GM21576 (cell line): ENCODE data around the gene ZNF536.
"Not testable (repeated sequence)": the region's sequence is repeated elsewhere in the genome, so short reads cannot be mapped to it uniquely, and the experiment has no call there.

Experiments used
- ATAC-seq: cut with Tn5 transposase; IDR thresholded peaks from one replicate; pipeline ENCODE4 v1.9.1; 2021; ENCODE audit warnings: mild to moderate bottlenecking, moderate library complexity; ENCODE audit not compliant: unreplicated experiment

ZNF536 gene

DNA sequence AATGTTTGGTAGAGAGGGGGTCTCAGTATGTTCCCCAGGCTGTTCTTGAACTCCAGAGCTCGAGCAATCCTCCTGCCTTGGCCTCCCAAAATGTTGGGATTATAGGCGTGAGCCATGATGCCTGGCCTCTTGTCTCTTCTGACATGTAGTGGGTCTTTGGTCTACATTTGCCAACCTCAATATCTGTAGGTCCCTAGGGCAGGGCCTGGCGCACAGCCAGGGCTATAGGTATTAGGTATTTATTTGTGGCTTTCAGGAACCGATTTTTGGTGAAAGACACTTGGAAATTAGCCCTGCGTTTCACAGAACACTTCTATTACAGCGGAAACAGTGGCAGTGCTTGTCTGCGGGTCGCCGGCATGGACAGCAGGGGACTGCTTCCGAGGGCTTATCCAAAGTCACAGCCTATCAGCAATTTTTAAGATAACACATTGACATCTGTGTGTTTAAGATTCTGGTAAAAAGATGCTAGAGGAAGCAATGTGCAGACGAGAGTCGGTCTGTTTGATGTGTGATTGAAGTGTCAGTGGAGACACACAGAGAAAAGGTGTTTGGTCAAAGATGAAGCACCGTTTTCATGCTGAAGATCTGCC is 14.5 kb downstream of the ZNF536 start:
- no peak for ATAC-seq

DNA sequence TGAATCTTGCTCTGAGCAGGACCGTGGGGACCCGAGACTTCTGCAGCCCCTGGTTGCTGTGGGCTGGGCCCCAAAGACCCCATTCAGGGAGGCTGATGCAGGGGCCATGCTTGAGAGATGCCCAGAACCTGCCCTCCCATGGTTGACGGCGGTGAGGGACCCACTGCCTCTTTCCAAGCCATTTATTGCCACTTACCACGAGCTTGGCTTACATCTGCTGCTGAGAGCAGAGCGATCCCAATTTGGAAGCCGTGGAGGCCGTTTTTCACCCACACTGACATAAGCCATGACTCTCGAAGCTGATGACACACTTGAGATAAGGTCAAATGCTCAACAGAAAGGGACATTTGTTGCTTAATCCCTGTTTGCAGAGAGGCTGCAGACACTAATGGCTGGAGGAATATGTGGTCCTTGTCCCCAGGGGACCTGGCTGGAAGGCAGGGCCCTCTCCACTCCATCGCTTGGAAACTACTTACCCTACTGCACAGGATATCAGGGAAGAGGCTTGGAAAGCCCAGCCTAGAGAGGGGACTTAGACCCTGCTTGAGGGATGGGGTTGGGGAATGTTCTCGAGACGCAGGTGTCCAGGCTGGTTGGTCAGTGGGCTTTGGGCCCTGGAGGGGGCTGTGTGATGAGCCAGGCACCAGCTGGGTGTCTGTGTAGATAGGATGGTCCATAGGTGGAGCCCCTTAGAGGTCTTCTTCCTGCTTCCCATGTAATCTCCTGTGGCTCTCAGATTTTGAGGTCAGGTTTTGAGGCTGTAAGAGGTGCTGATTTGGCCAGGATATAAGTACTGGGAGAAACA is 15.3 kb downstream of the ZNF536 start:
- ATAC-seq, result no peak

DNA sequence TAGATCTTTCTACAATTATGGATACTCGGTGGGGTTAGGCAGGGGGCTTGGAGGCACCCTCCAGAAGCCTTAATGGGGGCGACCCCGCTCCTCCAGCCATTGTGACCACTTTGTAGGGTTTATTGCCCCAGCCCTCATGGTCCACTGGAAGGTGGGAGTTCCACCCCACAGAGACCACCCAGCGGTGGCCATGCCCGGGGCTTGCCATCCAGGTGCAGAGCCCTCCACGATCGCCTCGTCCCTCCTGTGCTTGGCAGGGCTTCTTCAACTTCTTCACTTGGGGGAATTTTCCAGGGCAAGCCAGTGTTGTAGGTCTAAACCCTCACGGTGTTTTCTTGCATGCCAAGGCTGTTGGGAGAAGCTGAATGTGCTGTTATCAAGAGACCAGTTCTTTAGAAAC is 16.1 kb downstream of the ZNF536 start:
- no peak for ATAC-seq

DNA sequence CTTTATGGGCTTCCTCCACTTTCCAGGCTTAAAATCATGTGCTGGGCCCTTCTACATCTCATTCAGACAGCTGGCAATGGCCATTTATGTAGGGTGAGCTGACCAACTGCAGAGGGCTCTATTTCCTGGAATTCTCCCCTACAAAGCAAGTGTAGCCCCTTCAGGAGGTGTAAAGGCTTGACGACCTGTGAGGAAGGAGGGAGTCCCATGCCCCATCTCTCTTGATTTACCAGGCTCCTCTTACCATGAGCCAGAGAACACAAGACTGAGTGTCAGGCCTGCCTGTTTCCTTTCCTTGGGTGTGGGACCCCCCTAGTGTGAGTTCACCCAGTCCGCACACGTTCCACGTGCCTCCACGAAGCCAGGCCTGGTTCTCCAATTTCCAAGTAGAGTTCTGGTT is 16.6 kb downstream of the ZNF536 start:
- ATAC-seq, result no peak

DNA sequence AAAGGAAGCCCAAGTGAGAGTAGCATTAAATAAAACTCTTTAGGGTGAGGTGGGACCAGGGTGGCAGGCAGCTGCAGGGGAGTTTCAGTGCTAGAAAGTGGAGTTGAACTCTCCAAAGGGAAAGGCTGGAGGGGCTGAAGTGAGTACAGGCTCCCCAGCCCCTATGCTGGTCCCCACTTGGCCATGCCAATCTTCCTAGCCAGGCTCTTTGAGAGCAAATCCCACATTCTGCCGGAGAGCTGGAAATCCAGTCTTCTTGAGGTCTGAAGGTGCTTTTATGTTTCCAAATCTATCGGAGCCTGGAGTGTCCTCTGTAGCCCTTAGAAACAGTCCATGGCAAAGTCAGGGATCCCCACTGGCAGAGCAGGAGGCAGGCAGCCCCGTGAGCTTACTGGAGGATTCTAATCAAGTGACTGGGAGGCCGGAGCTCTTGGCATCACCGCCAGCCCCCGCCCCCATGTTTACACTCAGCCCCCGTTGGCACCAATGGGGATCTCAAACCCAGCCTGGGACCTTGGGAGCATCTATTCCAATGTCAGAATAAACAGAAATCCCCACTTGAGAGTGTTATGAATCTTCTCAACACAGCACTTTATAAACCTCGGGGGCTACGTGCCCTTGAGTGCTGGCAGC is 18.3 kb downstream of the ZNF536 start:
- no peak for ATAC-seq

DNA sequence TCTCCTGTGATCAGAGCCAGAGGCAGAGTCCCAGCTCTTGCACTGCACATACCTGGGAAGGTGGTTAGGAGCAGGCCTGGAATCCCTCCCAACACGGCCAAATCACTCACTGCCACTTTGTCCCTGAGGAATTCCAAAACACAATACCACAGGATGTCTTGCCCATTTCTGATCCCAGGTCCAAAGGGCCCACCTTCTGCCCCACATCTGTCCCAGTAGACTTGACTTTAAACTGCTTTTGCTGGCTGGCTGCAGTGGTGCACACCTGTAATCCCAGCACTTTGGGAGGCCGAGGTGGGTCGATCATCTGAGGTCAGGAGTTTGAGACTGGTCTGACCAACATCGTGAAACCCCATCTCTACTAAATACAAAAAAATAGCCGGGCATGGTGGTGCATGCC is 18.9 kb downstream of the ZNF536 start:
- no peak for ATAC-seq

DNA sequence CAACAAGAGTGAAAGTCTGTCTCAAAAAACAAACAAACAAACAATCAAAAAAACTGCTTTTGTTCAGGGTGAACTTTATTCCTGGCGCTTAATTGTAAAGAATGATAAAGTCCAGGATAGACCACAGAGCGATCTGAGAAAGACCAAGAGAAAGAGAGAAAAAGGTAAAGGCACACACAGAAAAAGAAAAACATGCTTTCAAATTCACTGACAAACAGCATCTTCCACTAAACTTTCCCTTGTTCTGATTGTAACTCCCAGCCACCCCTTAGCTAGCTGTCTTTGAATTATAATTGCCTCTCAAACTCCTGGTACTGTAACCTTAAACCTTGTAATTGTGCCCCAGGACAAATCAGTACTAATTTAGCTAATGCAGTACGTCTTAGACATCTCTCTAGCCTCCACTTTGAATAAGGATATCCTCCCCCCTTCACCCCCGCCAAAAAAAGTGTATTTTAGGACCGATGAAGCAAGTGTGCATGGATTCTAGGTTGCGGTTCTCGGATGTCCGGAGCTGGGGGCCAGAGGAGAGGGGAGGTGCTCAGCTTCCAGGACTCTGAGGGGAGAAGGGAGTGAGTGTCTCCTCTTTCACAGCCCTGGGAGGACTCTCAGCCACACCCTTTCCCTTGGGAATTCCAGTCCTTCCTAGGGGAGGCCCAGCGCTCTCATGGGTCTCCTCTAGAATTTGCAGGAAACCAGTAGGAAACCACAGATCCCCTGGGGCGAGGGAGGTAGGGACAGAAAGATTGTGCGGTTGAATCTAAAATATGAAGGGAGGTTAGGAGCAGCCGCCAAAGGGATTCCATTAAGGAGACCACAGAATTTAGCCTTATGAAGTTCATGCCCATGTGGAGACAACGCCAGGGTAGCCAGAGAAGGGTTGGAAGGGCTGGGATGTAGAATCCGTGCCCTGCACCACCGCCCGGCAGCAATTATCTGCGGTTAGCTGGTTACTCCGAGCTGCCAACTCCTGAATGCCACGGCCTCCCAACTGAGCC is 19.7 kb downstream of the ZNF536 start:
- ATAC-seq, result no peak

DNA sequence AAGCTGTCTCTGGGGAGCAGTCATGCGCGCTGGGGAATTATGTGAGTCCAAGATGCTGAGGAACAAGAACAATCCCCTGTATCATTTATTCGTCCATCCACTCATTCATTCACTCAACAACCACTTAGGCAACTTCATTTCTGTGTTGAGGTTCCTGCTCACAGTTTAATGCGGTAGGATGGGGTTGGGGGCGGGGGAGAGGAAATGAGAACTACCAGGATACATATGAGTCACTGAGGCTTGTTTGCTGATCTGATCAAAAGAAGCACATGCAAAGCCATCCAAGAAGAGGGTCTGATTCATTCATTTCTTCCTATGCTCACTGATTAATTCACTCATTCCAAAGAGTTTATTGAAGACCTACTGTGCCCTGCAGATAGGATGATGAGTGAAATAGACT is 20.9 kb downstream of the ZNF536 start:
- ATAC-seq, result no peak

DNA sequence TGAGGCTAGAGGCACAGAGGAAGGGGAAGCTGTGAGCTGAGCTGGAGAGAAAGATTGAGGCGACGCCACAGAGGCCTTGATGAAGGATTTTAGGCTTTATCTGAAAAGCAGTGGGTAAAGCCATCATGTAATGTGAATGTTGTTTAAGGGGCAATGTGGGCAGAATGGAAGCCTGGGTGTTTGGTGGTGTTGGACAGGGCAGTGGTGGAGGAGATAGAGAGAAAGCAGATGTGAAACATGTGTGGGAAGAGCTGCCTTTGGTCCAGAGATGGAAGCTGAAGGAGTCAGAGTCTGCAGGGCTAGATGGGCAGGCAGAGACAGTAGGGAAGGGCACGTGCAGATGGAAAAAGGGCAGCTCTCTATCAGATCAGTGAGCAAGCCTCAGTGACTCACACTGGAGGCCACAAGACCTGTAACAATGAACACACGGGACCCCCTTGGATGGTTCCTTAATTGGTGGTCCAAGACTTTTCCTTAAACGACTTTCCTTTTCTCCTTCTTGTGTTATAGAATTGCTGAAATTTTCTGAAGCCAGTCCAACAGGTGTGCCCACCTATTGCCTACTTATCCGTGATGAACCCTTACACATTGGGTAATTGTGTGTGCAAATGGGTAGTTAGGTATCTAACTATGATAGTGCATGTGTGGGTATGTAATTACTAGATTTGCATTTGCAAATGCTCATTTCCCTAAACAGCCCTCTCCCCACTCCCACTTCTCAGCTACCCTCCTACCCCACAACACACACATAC is 21.7 kb downstream of the ZNF536 start:
- no peak for ATAC-seq

DNA sequence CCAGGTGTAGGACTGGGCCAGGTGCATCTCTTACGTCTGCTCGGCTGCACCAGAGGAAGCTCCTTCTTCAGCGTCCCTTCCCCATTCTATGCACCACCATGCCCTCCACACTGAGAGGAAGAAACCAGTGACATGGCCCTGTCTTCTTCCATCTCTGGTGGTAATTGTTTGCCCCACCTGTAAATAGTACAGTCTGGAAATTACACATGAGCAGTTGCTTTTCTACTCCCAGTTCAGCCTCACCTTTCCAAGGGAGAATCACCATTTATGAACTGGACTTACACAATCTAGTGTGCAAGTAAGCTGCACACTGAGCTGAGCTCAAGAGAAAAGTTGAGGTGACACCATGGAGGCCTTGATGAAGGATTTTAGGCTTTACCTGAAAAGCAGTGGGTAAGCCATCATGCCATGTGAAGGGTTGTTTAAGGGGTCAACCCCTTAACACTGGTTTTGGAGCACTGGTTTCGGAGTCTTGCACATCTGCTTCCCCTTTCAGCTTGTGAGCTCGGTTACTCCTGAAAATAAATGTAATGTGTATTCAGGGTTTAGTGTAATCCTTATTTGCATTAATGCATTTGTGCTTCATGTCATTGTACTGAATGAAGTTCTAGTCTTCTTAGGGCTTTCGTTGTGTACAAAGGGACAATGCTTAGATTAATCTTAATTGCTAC is 22.4 kb downstream of the ZNF536 start:
- ATAC-seq, result no peak

DNA sequence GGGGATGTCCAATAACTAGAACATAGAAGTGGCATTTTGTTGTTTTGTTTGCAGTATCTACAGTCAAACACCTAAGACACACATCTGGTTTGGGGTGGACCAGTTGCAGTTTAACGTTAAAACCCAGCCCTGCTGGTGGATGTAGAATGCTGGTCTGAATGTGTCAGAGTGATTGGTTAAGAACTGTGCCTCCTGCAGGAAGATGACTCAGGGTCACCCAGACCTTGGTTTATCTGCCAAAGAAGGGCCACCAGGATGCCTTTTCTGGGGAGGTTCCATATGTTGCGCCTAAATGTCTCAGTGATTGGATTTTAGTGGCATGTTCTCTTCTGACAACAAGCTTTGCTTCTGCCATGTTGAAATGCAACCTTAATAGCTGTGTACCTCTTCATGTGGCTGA is 23.1 kb downstream of the ZNF536 start:
- ATAC-seq, result no peak

DNA sequence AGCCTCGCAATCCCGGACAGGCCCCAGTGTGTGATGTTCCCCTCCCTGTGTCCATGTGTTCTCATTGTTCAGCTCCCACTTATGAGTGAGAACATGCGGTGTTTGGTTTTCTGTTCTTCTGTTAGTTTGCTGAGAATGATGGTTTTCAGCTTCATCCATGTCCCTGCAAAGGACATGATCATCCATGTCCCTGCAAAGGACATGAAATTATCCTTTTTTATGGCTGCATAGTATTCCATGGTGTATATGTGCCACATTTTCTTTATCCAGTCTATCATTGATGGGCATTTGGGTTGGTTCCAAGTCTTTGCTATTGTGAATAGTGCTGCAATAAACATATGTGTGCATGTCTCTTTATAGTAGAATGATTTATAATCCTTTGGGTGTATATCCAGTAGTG is 26.4 kb downstream of the ZNF536 start:
- not testable (repeated sequence) for ATAC-seq

DNA sequence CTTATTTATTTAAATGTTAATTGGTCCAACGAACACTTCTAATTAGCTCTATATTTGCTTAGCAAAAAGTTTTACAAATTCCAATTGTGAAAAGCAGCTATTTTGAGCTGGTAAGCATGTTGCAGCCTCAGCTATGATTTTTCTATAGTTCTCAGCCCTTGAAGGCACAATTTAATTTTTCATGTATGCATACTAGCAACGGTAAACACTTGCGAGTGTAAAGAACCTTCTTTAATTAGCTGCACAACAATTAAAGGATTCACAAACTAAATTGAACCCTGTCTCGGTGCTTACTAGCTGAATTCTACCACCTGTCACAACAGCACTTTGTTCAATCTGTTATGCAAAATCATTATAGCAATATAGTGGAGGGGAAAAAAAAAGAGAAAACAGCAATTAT is 29.8 kb downstream of the ZNF536 start:
- ATAC-seq, result no peak

DNA sequence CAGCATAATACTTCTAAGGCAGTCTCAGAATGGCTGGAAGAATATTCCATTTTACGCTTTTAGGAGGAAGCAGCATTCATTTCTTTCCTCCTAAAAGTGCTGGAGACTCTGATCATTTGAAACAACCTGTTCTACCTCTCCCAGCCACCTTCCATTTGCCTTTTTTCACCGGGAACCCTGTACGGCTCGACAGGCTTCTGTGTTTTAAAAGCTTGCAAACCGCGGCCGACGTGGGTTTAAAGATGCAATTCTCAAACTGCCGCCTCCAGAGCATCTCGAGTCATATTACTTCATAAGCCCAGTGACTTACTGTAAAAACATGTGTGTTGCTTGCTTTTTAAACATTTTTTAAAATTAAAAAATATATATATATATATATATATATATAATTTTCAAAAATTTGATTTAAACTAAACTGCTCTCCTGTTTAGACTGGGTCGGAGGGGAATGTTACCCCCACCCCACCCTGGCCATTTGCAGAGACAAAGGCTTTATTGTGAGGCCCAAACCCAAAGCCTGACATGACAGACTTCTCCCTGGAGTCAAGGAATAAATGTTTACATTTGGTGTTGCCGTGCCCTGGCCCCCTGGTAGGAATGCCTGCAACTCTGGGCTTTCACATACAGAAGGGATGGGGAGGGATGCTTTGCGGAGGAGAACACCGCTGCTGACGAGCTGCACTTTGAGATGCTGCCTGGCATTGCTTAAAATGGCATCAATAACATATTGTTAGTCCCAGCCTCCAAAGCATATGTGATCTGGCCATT is 30.4 kb downstream of the ZNF536 start:
- ATAC-seq, result no peak

DNA sequence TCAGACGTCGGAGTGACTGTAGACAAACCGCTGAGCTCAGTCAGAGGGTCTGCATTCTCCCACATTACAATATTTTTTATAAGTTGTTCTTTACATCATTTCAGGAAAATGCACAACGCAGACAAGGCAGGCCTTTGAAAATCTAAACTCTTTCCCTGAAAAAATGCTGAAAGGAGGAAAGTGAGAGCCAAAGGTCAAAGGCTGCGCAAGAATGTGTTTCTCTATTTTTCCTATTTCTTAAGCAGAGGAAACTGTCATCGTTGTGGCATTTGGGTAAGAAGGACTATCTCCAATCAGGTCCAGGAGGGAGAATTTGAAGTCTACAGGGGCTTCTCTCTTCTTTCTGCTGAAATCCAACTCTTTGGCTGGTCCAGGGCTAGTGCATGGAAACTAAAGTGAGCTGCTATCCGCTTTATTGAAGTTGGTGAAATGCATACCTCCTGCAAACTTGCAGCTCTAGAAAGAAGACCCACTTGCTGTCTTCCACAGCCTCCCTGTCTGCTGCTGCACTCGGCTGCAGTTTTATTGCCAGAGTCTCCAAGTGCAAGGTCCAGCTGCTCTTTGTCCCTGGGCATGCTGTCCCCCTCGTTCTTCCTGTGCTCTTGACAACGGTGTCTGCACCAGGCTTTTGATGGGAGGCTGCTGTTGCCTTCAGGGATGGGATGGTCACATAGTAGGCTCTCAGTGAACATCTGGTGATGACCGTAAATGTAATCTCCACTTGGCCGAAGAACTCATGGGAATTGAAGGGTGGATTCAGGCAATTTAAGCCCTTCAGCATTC is 31.2 kb downstream of the ZNF536 start:
- no peak for ATAC-seq

DNA sequence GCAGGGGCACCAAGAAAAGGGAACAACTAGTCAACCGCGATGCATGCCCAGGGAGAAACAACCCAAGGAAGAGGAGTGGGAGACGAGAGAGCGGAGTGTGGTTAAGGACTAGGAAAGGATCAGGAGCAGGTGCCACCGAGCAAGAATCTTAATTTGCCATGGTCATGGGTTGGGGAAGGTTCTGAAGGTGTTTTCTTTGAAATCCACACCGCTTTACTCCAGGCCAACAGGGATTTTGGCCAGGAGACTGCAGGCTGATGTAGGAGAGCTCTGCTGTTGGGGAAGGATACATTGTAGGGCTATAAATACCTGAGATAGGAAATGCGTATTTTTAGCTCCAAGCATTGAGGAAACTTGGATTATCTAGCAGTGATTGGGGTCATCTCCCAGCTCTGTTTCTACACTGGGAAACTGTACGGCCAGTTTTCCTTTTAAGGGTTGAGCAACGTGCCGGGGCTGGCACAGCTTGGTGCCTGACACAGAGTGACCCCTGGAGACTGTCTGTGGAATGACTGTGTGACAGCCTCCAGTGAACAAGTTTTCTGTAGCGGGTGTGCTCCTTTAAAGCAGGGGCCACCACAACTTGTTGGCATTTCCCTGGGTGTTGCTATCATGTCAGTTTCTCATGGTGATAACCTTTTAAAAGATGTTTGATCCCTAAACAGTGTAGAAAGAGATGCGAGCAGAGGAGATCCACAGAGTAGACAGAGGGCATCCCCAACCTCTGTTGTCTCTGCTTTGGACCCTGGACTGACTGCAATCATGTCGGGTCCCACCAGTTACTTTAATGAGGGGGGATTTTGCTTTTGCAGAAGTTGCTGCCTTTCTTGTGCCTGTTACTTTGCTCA is 34.3 kb downstream of the ZNF536 start:
- no peak for ATAC-seq

DNA sequence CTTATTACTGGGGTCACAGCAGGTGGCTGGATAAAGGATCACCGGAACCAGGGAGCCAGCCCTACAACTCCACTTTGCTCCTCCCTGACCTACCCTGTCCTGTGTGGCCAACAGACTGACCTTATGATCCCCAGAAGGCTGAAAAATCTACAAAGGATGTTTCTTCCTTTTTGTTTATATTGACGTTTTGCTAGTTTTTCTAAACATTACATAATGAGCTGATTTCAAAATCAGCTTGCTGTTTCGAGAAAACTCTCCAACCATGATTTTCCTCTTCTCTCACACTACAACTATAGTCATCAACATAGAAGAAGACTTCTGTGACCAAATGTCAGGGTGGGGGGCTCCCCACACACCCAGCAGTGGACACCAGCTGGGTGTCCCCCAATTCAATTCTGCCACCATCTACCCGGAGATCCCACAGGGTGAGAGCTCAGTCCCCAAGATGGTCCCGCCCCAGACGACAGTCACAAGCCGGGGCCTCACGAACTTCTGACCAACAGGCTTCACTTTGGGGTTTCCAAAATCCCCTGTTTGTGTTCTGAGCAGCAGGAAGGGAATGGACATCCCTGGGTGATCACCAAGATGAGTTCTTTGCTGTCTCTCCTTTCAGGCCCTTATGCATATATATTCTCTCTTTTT is 35.0 kb downstream of the ZNF536 start:
- ATAC-seq, result no peak
